SK-N-SH treated with all-trans-retinoic acid at 6 μM for 48 hours (cell line): Measurements from ENCODE around the gene ANKRD44.

Experiments
- ATAC-seq: fragments of 200-7000 bp; cut with Tn5 transposase; 3 replicates; pipeline ENCODE4 v1.9.1; 2020; ENCODE audit warnings: mild to moderate bottlenecking, moderate library complexity
- ARNTL ChIP-seq: fragments of 450-650 bp; formaldehyde crosslinking; IDR thresholded peaks from 2 replicates; pipeline ENCODE4 v1.5.0; 2020; ENCODE audit warnings: low read depth, mild to moderate bottlenecking, moderate library complexity, borderline replicate concordance
- BACH2 ChIP-seq: fragments of 250-450 bp; sonication (Bioruptor Pico); IDR thresholded peaks from 2 replicates; pipeline ENCODE4 v1.9.0; 2021; ENCODE audit warnings: mild to moderate bottlenecking, borderline replicate concordance
- CSDC2 ChIP-seq: fragments of 250-450 bp; sonication (Bioruptor Pico); IDR thresholded peaks from 2 replicates; pipeline ENCODE4 v1.5.0; 2020; ENCODE audit warnings: mild to moderate bottlenecking, moderate library complexity
- ESRRG ChIP-seq: fragments of 250-450 bp; sonication (Bioruptor Pico); IDR thresholded peaks from 2 replicates; pipeline ENCODE4 v1.6.1; 2021; ENCODE audit warnings: mild to moderate bottlenecking
- GLIS3 ChIP-seq: fragments of 250-450 bp; sonication (Bioruptor Pico); IDR thresholded peaks from 2 replicates; pipeline ENCODE4 v1.5.0; 2020; ENCODE audit warnings: mild to moderate bottlenecking, moderate library complexity
- PPARA ChIP-seq: fragments of 250-450 bp; sonication (Bioruptor Pico); IDR thresholded peaks from 2 replicates; pipeline ENCODE4 v1.5.0; 2020; ENCODE audit warnings: mild to moderate bottlenecking, borderline replicate concordance
- RARB ChIP-seq: fragments of 250-450 bp; sonication (Bioruptor Pico); IDR thresholded peaks from 2 replicates; pipeline ENCODE4 v1.8.0; 2021; ENCODE audit warnings: mild to moderate bottlenecking, moderate library complexity
- TCF4 ChIP-seq: fragments of 250-450 bp; sonication (Bioruptor Pico); IDR thresholded peaks from 2 replicates; pipeline ENCODE4 v1.8.0; 2021; ENCODE audit warnings: mild to moderate bottlenecking, moderate library complexity, borderline replicate concordance
- ZC3H10 ChIP-seq: fragments of 250-450 bp; sonication (Bioruptor Pico); IDR thresholded peaks from 2 replicates; pipeline ENCODE4 v1.5.1; 2021; ENCODE audit warnings: mild to moderate bottlenecking, moderate library complexity
- ZFP3 ChIP-seq: fragments of 250-450 bp; sonication (Bioruptor Pico); IDR thresholded peaks from 2 replicates; pipeline ENCODE4 v1.5.0; 2020; ENCODE audit warnings: mild to moderate bottlenecking, moderate library complexity
- ZFP30 ChIP-seq: fragments of 450-650 bp; formaldehyde crosslinking; IDR thresholded peaks from 2 replicates; pipeline ENCODE4 v1.5.0; 2022; ENCODE audit warnings: mild to moderate bottlenecking, moderate library complexity
- ZNF70 ChIP-seq: fragments of 450-650 bp; formaldehyde crosslinking; IDR thresholded peaks from 2 replicates; pipeline ENCODE4 v1.5.0; 2020; ENCODE audit warnings: mild to moderate bottlenecking, moderate library complexity
- TF ChIP-seq, protein P1 (sequence below): fragments of 250-450 bp; sonication (Bioruptor Pico); IDR thresholded peaks from 2 replicates; pipeline ENCODE4 v1.8.0; 2020; ENCODE audit warnings: mild to moderate bottlenecking, moderate library complexity, borderline replicate concordance
- TF ChIP-seq, protein P2 (sequence below): fragments of 250-450 bp; sonication (Bioruptor Pico); IDR thresholded peaks from 2 replicates; pipeline ENCODE4 v1.5.1; 2020; ENCODE audit warnings: low read depth, mild to moderate bottlenecking, moderate library complexity
- TF ChIP-seq, protein P3 (sequence below): fragments of 250-450 bp; sonication (Bioruptor Pico); IDR thresholded peaks from 2 replicates; pipeline ENCODE4 v1.8.0; 2021; ENCODE audit warnings: low read depth, mild to moderate bottlenecking, moderate library complexity, borderline replicate concordance
- TF ChIP-seq, protein P4 (sequence below): fragments of 250-450 bp; sonication (Bioruptor Pico); IDR thresholded peaks from 2 replicates; pipeline ENCODE4 v1.5.0; 2020; ENCODE audit warnings: mild to moderate bottlenecking, moderate library complexity

Gene ANKRD44

DNA sequence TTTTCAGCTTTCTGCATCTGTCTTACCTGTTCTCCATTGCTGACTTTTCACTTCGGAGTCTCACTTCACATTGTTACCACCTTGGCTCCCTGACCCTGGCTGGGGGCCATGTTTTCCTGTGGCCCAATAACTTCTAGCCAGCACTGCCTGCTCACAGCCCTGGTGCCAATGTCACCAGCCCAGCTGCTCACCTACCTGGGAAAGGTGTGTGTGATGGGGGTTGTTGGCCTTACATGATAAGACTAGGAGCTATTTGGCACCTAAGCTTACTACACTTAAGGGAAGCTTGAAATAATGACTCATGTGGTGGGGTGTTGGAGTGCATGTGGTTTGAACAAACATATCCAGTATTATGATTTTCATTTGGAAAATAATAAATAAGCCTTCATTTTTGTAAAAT, 346.6 kb downstream of the ANKRD44 start:
- TF ChIP-seq, protein P1, sequence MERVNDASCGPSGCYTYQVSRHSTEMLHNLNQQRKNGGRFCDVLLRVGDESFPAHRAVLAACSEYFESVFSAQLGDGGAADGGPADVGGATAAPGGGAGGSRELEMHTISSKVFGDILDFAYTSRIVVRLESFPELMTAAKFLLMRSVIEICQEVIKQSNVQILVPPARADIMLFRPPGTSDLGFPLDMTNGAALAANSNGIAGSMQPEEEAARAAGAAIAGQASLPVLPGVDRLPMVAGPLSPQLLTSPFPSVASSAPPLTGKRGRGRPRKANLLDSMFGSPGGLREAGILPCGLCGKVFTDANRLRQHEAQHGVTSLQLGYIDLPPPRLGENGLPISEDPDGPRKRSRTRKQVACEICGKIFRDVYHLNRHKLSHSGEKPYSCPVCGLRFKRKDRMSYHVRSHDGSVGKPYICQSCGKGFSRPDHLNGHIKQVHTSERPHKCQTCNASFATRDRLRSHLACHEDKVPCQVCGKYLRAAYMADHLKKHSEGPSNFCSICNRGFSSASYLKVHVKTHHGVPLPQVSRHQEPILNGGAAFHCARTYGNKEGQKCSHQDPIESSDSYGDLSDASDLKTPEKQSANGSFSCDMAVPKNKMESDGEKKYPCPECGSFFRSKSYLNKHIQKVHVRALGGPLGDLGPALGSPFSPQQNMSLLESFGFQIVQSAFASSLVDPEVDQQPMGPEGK (CRISPR knock-in tag) = no peak
- TF ChIP-seq TCF4 (CRISPR knock-in tag) = no peak
- TF ChIP-seq ZC3H10 (CRISPR knock-in tag) = no peak
- TF ChIP-seq GLIS3 (CRISPR knock-in tag) = no peak
- TF ChIP-seq, protein P2, sequence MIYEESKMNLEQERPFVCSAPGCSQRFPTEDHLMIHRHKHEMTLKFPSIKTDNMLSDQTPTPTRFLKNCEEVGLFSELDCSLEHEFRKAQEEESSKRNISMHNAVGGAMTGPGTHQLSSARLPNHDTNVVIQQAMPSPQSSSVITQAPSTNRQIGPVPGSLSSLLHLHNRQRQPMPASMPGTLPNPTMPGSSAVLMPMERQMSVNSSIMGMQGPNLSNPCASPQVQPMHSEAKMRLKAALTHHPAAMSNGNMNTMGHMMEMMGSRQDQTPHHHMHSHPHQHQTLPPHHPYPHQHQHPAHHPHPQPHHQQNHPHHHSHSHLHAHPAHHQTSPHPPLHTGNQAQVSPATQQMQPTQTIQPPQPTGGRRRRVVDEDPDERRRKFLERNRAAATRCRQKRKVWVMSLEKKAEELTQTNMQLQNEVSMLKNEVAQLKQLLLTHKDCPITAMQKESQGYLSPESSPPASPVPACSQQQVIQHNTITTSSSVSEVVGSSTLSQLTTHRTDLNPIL (CRISPR knock-in tag) = no peak
- TF ChIP-seq ARNTL (CRISPR knock-in tag) = no peak
- TF ChIP-seq, all 23 proteins: peak for 0

DNA sequence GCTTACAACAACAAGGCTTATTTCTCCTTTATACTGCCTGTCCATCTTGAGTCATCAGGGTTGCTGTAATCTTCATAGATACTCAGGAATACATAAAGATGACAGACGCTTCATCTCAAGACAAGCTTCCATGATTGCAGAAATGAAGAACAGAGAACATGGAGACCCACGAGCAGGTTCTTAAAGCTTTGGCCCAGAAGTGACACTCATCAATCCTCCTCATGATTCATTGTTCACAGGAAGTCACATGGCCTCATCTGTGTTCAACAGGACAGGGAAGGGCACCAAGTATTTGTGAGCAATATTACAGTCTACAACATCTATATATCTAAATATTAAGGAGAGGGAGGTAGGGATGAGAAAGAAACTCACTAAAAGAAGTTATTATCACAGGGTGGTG, 347.5 kb downstream of the ANKRD44 start:
- no peak for ATAC-seq
- no peak for TF ChIP-seq ESRRG (CRISPR knock-in tag)
- TF ChIP-seq, protein P3, sequence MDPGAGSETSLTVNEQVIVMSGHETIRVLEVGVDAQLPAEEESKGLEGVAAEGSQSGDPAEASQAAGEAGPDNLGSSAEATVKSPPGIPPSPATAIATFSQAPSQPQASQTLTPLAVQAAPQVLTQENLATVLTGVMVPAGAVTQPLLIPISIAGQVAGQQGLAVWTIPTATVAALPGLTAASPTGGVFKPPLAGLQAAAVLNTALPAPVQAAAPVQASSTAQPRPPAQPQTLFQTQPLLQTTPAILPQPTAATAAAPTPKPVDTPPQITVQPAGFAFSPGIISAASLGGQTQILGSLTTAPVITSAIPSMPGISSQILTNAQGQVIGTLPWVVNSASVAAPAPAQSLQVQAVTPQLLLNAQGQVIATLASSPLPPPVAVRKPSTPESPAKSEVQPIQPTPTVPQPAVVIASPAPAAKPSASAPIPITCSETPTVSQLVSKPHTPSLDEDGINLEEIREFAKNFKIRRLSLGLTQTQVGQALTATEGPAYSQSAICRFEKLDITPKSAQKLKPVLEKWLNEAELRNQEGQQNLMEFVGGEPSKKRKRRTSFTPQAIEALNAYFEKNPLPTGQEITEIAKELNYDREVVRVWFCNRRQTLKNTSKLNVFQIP (CRISPR knock-in tag) = no peak
- no peak for TF ChIP-seq CSDC2 (CRISPR knock-in tag)
- no peak for TF ChIP-seq BACH2 (CRISPR knock-in tag)
- TF ChIP-seq ZFP3 (CRISPR knock-in tag) = no peak

More for the DNA sequence above, 346.6 kb downstream of the ANKRD44 start:
- ATAC-seq = no peak

DNA sequence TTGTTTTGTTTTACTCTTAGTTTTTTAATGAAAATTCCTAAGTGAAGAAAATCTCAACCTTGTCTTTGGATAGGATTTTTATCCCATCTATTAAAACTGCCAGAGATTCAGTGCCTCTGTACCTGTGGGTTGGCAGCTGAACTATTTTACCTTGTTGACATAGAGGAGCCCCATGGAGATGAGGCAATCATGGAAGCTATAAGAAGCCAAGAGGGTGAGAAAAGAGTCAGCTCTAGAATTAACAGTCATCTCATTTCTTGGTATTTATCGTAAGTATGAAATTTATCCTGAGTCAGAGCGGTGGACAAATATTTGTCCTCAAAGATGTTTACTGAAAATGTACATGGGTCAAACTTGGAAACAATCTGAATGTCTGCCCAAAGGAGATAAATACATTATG, 348.3 kb downstream of the ANKRD44 start:
- no peak for ATAC-seq
- no peak for TF ChIP-seq GLIS3 (CRISPR knock-in tag)
- TF ChIP-seq CSDC2 (CRISPR knock-in tag) = no peak
- no peak for TF ChIP-seq ZFP30
- TF ChIP-seq, protein P1 (CRISPR knock-in tag) = no peak
- TF ChIP-seq ARNTL (CRISPR knock-in tag) = no peak
- no peak for TF ChIP-seq PPARA
- TF ChIP-seq, protein P4, sequence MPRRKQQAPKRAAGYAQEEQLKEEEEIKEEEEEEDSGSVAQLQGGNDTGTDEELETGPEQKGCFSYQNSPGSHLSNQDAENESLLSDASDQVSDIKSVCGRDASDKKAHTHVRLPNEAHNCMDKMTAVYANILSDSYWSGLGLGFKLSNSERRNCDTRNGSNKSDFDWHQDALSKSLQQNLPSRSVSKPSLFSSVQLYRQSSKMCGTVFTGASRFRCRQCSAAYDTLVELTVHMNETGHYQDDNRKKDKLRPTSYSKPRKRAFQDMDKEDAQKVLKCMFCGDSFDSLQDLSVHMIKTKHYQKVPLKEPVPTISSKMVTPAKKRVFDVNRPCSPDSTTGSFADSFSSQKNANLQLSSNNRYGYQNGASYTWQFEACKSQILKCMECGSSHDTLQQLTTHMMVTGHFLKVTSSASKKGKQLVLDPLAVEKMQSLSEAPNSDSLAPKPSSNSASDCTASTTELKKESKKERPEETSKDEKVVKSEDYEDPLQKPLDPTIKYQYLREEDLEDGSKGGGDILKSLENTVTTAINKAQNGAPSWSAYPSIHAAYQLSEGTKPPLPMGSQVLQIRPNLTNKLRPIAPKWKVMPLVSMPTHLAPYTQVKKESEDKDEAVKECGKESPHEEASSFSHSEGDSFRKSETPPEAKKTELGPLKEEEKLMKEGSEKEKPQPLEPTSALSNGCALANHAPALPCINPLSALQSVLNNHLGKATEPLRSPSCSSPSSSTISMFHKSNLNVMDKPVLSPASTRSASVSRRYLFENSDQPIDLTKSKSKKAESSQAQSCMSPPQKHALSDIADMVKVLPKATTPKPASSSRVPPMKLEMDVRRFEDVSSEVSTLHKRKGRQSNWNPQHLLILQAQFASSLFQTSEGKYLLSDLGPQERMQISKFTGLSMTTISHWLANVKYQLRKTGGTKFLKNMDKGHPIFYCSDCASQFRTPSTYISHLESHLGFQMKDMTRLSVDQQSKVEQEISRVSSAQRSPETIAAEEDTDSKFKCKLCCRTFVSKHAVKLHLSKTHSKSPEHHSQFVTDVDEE (CRISPR knock-in tag) = no peak

DNA sequence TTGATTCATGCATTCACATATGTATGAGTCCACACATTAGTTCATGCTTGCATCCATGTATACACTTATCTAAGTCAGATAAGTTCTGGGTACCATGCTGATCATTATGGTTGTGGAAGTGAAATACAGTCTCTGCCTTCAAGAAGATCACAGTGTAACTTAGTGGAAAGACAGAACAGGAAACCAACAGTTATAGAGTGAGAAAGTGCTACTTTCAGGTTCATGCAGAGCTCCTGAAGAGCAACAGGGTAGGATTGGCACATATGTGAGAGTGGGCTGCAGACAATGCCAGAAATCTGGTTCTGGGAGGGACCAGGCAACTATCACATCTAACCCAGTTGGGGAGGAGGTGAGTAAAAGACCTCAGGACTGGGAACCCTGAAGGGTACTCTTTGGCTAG, 348.7 kb downstream of the ANKRD44 start:
- TF ChIP-seq ZFP30 (no peak), ZNF70 (CRISPR knock-in tag) (no peak), RARB (CRISPR knock-in tag) (no peak)
- ATAC-seq = no peak

DNA sequence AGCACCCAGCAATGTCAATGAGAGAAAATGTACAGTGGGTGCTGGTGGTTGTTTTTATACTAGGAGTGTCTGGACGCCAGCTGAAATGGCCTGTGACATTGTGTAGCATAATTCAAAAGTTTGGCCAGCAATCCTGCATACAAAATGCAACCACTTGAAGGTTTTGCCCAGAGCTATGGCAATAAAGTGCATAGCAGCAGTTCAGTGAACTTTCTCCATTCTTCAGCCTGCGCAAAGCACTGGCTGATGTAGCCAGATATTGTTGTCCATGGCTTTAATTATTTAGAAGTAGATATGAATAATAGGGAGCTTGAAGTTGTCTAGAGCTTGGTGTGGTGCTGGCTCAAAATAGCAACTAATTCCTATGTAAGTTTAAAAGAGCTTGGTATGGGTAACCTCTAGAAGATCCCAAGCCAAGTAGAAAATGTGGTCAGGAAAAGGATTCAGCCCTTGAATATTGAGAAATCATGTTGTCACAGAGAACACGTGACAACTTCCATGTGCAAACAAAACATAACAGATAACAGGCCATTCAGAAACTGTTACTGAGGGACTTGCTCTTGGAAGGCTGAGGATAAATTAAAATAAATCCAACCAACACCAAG, 350.7 kb downstream of the ANKRD44 start:
- no peak for ATAC-seq
- no peak for TF ChIP-seq ARNTL (CRISPR knock-in tag)
- TF ChIP-seq, protein P2 (CRISPR knock-in tag) = no peak
- TF ChIP-seq ZFP30 = no peak
- no peak for TF ChIP-seq ZNF70 (CRISPR knock-in tag)
- TF ChIP-seq TCF4 (CRISPR knock-in tag) = no peak
- TF ChIP-seq, protein P1 (CRISPR knock-in tag) = no peak
- TF ChIP-seq ESRRG (CRISPR knock-in tag) = no peak
- TF ChIP-seq, protein P3 (CRISPR knock-in tag) = no peak
